H9 (cell line): ENCODE results near the gene NECTIN1. TPM values are rescaled to one million over a fixed set of nuclear protein-coding genes. Genes with fewer than 3 reads are reported as not detected.

Experiments
- DNase-seq: peaks from one replicate; pipeline ENCODE4 v3.0.0-alpha.2; 2017
- H2AFZ ChIP-seq: one replicate; pipeline ENCODE4 v1.6.1; 2013; ENCODE audit warnings: mild to moderate bottlenecking, low read length, control low read depth, moderate library complexity
- H2AK5ac ChIP-seq: 2 replicates; pipeline ENCODE4 v1.6.1; 2013; ENCODE audit warnings: low read length, control low read depth, mixed read lengths; ENCODE audit not compliant: insufficient read length
- H2BK120ac ChIP-seq: one replicate; pipeline ENCODE4 v1.6.1; 2013; ENCODE audit warnings: low read depth, mild to moderate bottlenecking, low read length, control low read depth, inconsistent platforms; ENCODE audit not compliant: poor library complexity, severe bottlenecking
- H2BK12ac ChIP-seq: 2 replicates; pipeline ENCODE4 v1.6.1; 2013; ENCODE audit warnings: low read length, control low read depth, mixed read lengths, low read depth; ENCODE audit not compliant: insufficient read length
- H2BK15ac ChIP-seq: 2 replicates; pipeline ENCODE4 v1.6.1; 2013; ENCODE audit warnings: low read depth, low read length, control low read depth
- H2BK20ac ChIP-seq: one replicate; pipeline ENCODE4 v1.6.1; 2013; ENCODE audit warnings: low read depth, mild to moderate bottlenecking, low read length, control low read depth, inconsistent platforms; ENCODE audit not compliant: poor library complexity, severe bottlenecking
- H2BK5ac ChIP-seq: 2 replicates; pipeline ENCODE4 v1.6.1; 2013; ENCODE audit warnings: low read length, control low read depth, mixed read lengths; ENCODE audit not compliant: insufficient read length
- H3K14ac ChIP-seq: 2 replicates; pipeline ENCODE4 v1.6.1; 2013; ENCODE audit warnings: low read length, control low read depth; ENCODE audit not compliant: insufficient read depth
- H3K18ac ChIP-seq: 2 replicates; pipeline ENCODE4 v1.6.1; 2013; ENCODE audit warnings: low read depth, mild to moderate bottlenecking, mixed read lengths, low read length, control low read depth; ENCODE audit not compliant: insufficient read length
- H3K23ac ChIP-seq: 2 replicates; pipeline ENCODE4 v1.6.1; 2013; ENCODE audit warnings: low read length, control low read depth, mixed read lengths, low read depth; ENCODE audit not compliant: insufficient read length
- H3K23me2 ChIP-seq: 2 replicates; pipeline ENCODE4 v1.6.1; 2013; ENCODE audit warnings: low read depth, mild to moderate bottlenecking, mixed read lengths, low read length, control low read depth; ENCODE audit not compliant: insufficient read length, poor library complexity, severe bottlenecking
- H3K27ac ChIP-seq: 2 replicates; pipeline ENCODE4 v1.5.1; 2013; ENCODE audit warnings: low read length, control low read depth, mixed read lengths, low read depth; ENCODE audit not compliant: insufficient read length
- H3K27me3 ChIP-seq: 2 replicates; pipeline ENCODE4 v1.6.1; 2013; ENCODE audit warnings: low read length, control low read depth, inconsistent platforms; ENCODE audit not compliant: insufficient read depth
- H3K4ac ChIP-seq: 2 replicates; pipeline ENCODE4 v1.6.1; 2013; ENCODE audit warnings: low read depth, mild to moderate bottlenecking, control low read depth, inconsistent platforms, low read length, moderate library complexity
- H3K4me1 ChIP-seq: 2 replicates; pipeline ENCODE4 v1.6.1; 2013; ENCODE audit warnings: low read length, control low read depth, inconsistent platforms; ENCODE audit not compliant: insufficient read depth
- H3K4me2 ChIP-seq: 2 replicates; pipeline ENCODE4 v1.6.1; 2013; ENCODE audit warnings: low read length, control low read depth, mixed read lengths; ENCODE audit not compliant: insufficient read length, insufficient read depth
- H3K56ac ChIP-seq: 2 replicates; pipeline ENCODE4 v1.6.1; 2013; ENCODE audit warnings: low read depth, mild to moderate bottlenecking, mixed read lengths, low read length, control low read depth; ENCODE audit not compliant: insufficient read length
- H3K79me1 ChIP-seq: 2 replicates; pipeline ENCODE4 v1.6.1; 2013; ENCODE audit warnings: low read depth, mild to moderate bottlenecking, moderate library complexity, low read length, control low read depth, inconsistent platforms; ENCODE audit not compliant: insufficient read depth, poor library complexity, severe bottlenecking
- H3K79me2 ChIP-seq: 2 replicates; pipeline ENCODE4 v1.6.1; 2013; ENCODE audit warnings: low read length, control low read depth, inconsistent platforms; ENCODE audit not compliant: insufficient read depth
- H3K9ac ChIP-seq: 2 replicates; pipeline ENCODE4 v1.6.1; 2013; ENCODE audit warnings: low read length, control low read depth, mixed read lengths; ENCODE audit not compliant: insufficient read length; ENCODE audit errors: extremely low read depth
- H3K9me3 ChIP-seq: one replicate; pipeline ENCODE4 v1.6.1; 2013; ENCODE audit warnings: low read depth, low read length, inconsistent platforms; ENCODE audit not compliant: control insufficient read depth
- H3T11ph ChIP-seq: one replicate; pipeline ENCODE4 v1.6.1; 2013; ENCODE audit warnings: mild to moderate bottlenecking, low read length, control low read depth, inconsistent platforms
- H4K20me1 ChIP-seq: one replicate; pipeline ENCODE4 v1.6.1; 2013; ENCODE audit not compliant: control insufficient read depth, insufficient read length, insufficient read depth
- H4K5ac ChIP-seq: 2 replicates; pipeline ENCODE4 v1.6.1; 2013; ENCODE audit warnings: low read depth, mild to moderate bottlenecking, mixed read lengths, low read length, control low read depth; ENCODE audit not compliant: insufficient read length
- H4K8ac ChIP-seq: replicated peaks from 2 replicates; pipeline ENCODE4 v1.6.1; 2013; ENCODE audit warnings: low read length, control low read depth, mixed read lengths, low read depth; ENCODE audit not compliant: insufficient read length
- H4K91ac ChIP-seq: 2 replicates; pipeline ENCODE4 v1.6.1; 2013; ENCODE audit warnings: low read depth, mild to moderate bottlenecking, moderate library complexity, mixed read lengths, low read length, control low read depth; ENCODE audit not compliant: insufficient read length
- H3K27ac Mint-ChIP-seq, 3 experiments: 2 replicates in 2 of 3; 3 replicates in 1 of 3; pipeline ENCODE4 v1.8.0; 2020 to 2021; ENCODE audit warnings: mixed read lengths in 3 of 3, mild to moderate bottlenecking in 1 of 3, moderate library complexity in 1 of 3
- H3K27me3 Mint-ChIP-seq: 2 replicates; pipeline ENCODE4 v1.8.0; 2021; ENCODE audit warnings: low read depth, mild to moderate bottlenecking, moderate library complexity, mixed read lengths
- H3K36me3 Mint-ChIP-seq, 3 experiments: 2 replicates in 2 of 3; 3 replicates in 1 of 3; pipeline ENCODE4 v1.8.0; 2020 to 2021; ENCODE audit warnings: low read depth in 3 of 3, mixed read lengths in 3 of 3; ENCODE audit not compliant: insufficient read depth in 1 of 3
- H3K4me1 Mint-ChIP-seq, 2 experiments: 2 replicates each; pipeline ENCODE4 v1.8.0; 2020; ENCODE audit warnings: mixed read lengths in 2 of 2
- H3K4me3 Mint-ChIP-seq, 2 experiments: 2 replicates in 1 of 2; 3 replicates in 1 of 2; pipeline ENCODE4 v1.8.0; 2020 to 2021; ENCODE audit warnings: mild to moderate bottlenecking in 2 of 2, mixed read lengths in 2 of 2, moderate library complexity in 1 of 2
- H3K9me3 Mint-ChIP-seq, 2 experiments: 2 replicates in 1 of 2; 3 replicates in 1 of 2; pipeline ENCODE4 v1.8.0; 2020; ENCODE audit warnings: mild to moderate bottlenecking in 2 of 2, mixed read lengths in 2 of 2, moderate library complexity in 1 of 2
- WGBS: extraction: QIAGEN DNeasy Blood & Tissue Kit; methylation state at CpG from one replicate; pipeline ENCODE4 v1.1.7; 2013; ENCODE audit warnings: missing lambda C conversion rate, low lambda C conversion rate, mixed read lengths; ENCODE audit not compliant: insufficient read length; ENCODE audit errors: extremely low coverage; 5-methylcytosine and 5-hydroxymethylcytosine counted together
- total RNA-seq: library from RNA; stranded (reverse); gene quantifications from 2 replicates; pipeline ENCODE4 v1.2.1, GENCODE V29; 2021
- TF ChIP-seq, protein P1 (sequence below): fragments of 200-600 bp; sonication (generic); conservative IDR thresholded peaks from 3 replicates; pipeline ENCODE4 v1.8.0; 2021; ENCODE audit warnings: antibody characterized with exemption, mild to moderate bottlenecking

The NECTIN1 gene
- total RNA-seq, 1 experiment from 2014 or later: 113 TPM

DNA sequence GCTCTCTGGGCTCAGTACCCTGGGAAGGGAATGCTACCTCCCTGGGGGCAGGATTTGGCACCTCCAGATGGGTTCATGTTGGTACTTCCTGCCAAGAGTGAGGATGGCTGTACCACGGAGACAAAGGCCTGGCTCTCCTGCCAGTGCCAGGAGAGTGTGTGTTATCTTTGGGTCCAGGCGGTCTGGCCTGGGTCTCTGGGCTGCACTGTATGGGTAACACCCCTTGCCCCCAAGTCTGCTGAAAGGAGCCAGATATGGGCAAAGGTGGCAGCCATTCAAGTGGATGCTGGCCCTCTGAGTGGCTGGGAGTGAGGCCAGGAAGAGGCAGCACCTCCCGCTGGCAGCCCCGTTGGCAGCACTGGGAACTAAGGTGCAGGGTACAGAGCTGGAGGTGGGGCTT lies 91.5 kb downstream of the NECTIN1 start:
- Histone ChIP-seq H2BK20ac (no peak overlapping the region), H2AK5ac (no peak overlapping the region), H2AFZ (no peak overlapping the region), H4K20me1 (no peaks in the 10 kb centered on the region), H2BK5ac (no peak overlapping the region), H3K9me3 (no peaks in the 10 kb centered on the region), H3T11ph (no peak overlapping the region), H3K79me2 (no peaks in the 10 kb centered on the region), H3K4me1 (no peaks in the 10 kb centered on the region), H3K18ac (no peak overlapping the region), H3K9ac (no peak overlapping the region), H3K79me1 (no peaks in the 10 kb centered on the region), H3K23me2 (no peaks in the 10 kb centered on the region), H4K5ac (no peak overlapping the region), H3K56ac (no peak overlapping the region), H3K23ac (no peak overlapping the region), H3K4ac (no peak overlapping the region), H2BK12ac (no peak overlapping the region), H2BK15ac (no peak overlapping the region), H2BK120ac (no peak overlapping the region), H3K27ac (no peak overlapping the region), H3K27me3 (0 out of 2 replicates have a peak, but pooled peaks cover 2% of the 10 kb centered on the region), H3K4me2 (no peak overlapping the region), H4K91ac (no peak overlapping the region), H3K14ac (no peak overlapping the region), H4K8ac (no peak overlapping the region)
- WGBS: no CpG with 5 or more reads among the region's 4 CpGs
- Mint-ChIP-seq H3K4me1 (peaks cover 10 to 16% of the 10 kb centered on the region in 2 experiments), H3K27me3 (peaks cover 30% of the 10 kb centered on the region), H3K4me3 (no peak overlapping the region), H3K36me3 (no peaks in the 10 kb centered on the region; a peak in 1 of 7 replicates), H3K9me3 (no peaks in the 10 kb centered on the region; a peak in 1 of 5 replicates), H3K27ac (no peak overlapping the region)
- TF ChIP-seq, protein P1, sequence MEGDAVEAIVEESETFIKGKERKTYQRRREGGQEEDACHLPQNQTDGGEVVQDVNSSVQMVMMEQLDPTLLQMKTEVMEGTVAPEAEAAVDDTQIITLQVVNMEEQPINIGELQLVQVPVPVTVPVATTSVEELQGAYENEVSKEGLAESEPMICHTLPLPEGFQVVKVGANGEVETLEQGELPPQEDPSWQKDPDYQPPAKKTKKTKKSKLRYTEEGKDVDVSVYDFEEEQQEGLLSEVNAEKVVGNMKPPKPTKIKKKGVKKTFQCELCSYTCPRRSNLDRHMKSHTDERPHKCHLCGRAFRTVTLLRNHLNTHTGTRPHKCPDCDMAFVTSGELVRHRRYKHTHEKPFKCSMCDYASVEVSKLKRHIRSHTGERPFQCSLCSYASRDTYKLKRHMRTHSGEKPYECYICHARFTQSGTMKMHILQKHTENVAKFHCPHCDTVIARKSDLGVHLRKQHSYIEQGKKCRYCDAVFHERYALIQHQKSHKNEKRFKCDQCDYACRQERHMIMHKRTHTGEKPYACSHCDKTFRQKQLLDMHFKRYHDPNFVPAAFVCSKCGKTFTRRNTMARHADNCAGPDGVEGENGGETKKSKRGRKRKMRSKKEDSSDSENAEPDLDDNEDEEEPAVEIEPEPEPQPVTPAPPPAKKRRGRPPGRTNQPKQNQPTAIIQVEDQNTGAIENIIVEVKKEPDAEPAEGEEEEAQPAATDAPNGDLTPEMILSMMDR: no peak
- no peak for DNase-seq
